Measurements from ENCODE around the gene METTL1.

Gene METTL1

GRCh38 chr12:57782243-57782607 is 10.3 kb upstream of the METTL1 start:
- Histone ChIP-seq H2BK15ac (ENCODE audit: low read length) (no peak overlapping the region), H3K4me1 (ENCODE audit: control insufficient read depth in 2 of 2, insufficient read depth in 1 of 2, low read depth in 1 of 2, low read length in 2 of 2) (peaks cover 3 to 6% of the 10 kb centered on the region in 2 donors), H2AK5ac (ENCODE audit: low read depth, low read length) (no peak overlapping the region), H3K27ac (replicated peaks; ENCODE audit: low read length) (no peak overlapping the region), H2BK120ac (ENCODE audit: low read depth, low read length) (no peak overlapping the region), H3K79me1 (ENCODE audit: low read depth, low read length) (peaks cover 4% of the 10 kb centered on the region), H3K27me3 (ENCODE audit: control insufficient read depth in 3 of 3, insufficient read depth in 3 of 3, low read depth in 1 of 3, low read length in 3 of 3) (no peaks in the 10 kb centered on the region), H2AFZ (ENCODE audit: low read length) (peak overlapping the region; percentile 83), H3K14ac (ENCODE audit: low read length) (no peak overlapping the region), H3K9ac (ENCODE audit: low read depth, low read length, poor library complexity) (no peak overlapping the region), H3K9me3 (replicated peaks in 1 of 2; ENCODE audit: control insufficient read depth in 2 of 2, insufficient read depth in 1 of 2, low read depth in 1 of 2, low read length in 2 of 2) (no peaks in the 10 kb centered on the region), H3K18ac (ENCODE audit: low read length) (no peak overlapping the region), H3K36me3 (replicated peaks in 1 of 2; ENCODE audit: control insufficient read depth in 2 of 2, insufficient read depth in 2 of 2, low read length in 2 of 2) (peaks cover 12 to 46% of the 10 kb centered on the region in 2 donors), H3K4me2 (ENCODE audit: insufficient read depth, low read length, poor library complexity, severe bottlenecking) (no peak overlapping the region), H3K4ac (ENCODE audit: low read length) (no peak overlapping the region), H4K91ac (ENCODE audit: low read depth, low read length, poor library complexity) (no peak overlapping the region), H2BK12ac (ENCODE audit: low read length) (no peak overlapping the region), H3K23ac (ENCODE audit: low read depth, low read length, poor library complexity) (no peak overlapping the region), H4K8ac (ENCODE audit: low read depth, low read length) (no peak overlapping the region), H3K4me3 (ENCODE audit: low read length in 2 of 2) (peak overlapping the region in 1 of 2 donors; percentile 90), H2BK5ac (ENCODE audit: low read length) (no peak overlapping the region)
- no peak for DNase-seq (ENCODE audit: low spot score)
- no CpG with 5 or more reads among the region's 4 CpGs for WGBS, 2 donors (ENCODE audit: extremely low coverage in 2 of 2, insufficient read length in 2 of 2, insufficient replicate concordance in 1 of 2)

GRCh38 chr12:57781801-57782200 is 9.9 kb upstream of the METTL1 start:
- H3K14ac ChIP-seq (ENCODE audit: low read length), result no peak overlapping the region
- H2BK15ac ChIP-seq (ENCODE audit: low read length), result no peak overlapping the region
- no peak overlapping the region for H4K8ac ChIP-seq (ENCODE audit: low read depth, low read length)
- H4K91ac ChIP-seq (ENCODE audit: low read depth, low read length, poor library complexity), result no peak overlapping the region
- H3K4me3 ChIP-seq (ENCODE audit: low read length in 2 of 2), result no peak overlapping the region
- peaks cover 10 to 42% of the 10 kb centered on the region in 2 donors for H3K36me3 ChIP-seq (replicated peaks in 1 of 2; ENCODE audit: control insufficient read depth in 2 of 2, insufficient read depth in 2 of 2, low read length in 2 of 2)
- WGBS, 2 donors (ENCODE audit: extremely low coverage in 2 of 2, insufficient read length in 2 of 2, insufficient replicate concordance in 1 of 2), result no CpG with 5 or more reads among the region's 2 CpGs
- H3K4ac ChIP-seq (ENCODE audit: low read length), result no peak overlapping the region
- H3K4me1 ChIP-seq (ENCODE audit: control insufficient read depth in 2 of 2, insufficient read depth in 1 of 2, low read depth in 1 of 2, low read length in 2 of 2), result peaks cover 3 to 6% of the 10 kb centered on the region in 2 donors
- no peaks in the 10 kb centered on the region for H3K27me3 ChIP-seq (ENCODE audit: control insufficient read depth in 3 of 3, insufficient read depth in 3 of 3, low read depth in 1 of 3, low read length in 3 of 3)
- peak overlapping the region; percentile 83 for H2AFZ ChIP-seq (ENCODE audit: low read length)
- H3K9ac ChIP-seq (ENCODE audit: low read depth, low read length, poor library complexity), result no peak overlapping the region
- no peak overlapping the region for H2BK12ac ChIP-seq (ENCODE audit: low read length)
- no peak overlapping the region for H3K18ac ChIP-seq (ENCODE audit: low read length)
- H3K27ac ChIP-seq (replicated peaks; ENCODE audit: low read length), result no peak overlapping the region
- no peak for DNase-seq (ENCODE audit: low spot score)
- H2BK120ac ChIP-seq (ENCODE audit: low read depth, low read length), result no peak overlapping the region
- H3K23ac ChIP-seq (ENCODE audit: low read depth, low read length, poor library complexity), result no peak overlapping the region
- H3K79me1 ChIP-seq (ENCODE audit: low read depth, low read length), result peaks cover 4% of the 10 kb centered on the region
- no peak overlapping the region for H2AK5ac ChIP-seq (ENCODE audit: low read depth, low read length)
- H3K9me3 ChIP-seq (replicated peaks in 1 of 2; ENCODE audit: control insufficient read depth in 2 of 2, insufficient read depth in 1 of 2, low read depth in 1 of 2, low read length in 2 of 2), result no peaks in the 10 kb centered on the region
- no peak overlapping the region for H3K4me2 ChIP-seq (ENCODE audit: insufficient read depth, low read length, poor library complexity, severe bottlenecking)
- H2BK5ac ChIP-seq (ENCODE audit: low read length), result no peak overlapping the region

GRCh38 chr12:57781244-57781643 is 9.3 kb upstream of the METTL1 start:
- no peak overlapping the region for H3K27ac ChIP-seq (replicated peaks; ENCODE audit: low read length)
- H3K79me1 ChIP-seq (ENCODE audit: low read depth, low read length), result peaks cover 4% of the 10 kb centered on the region
- no peak overlapping the region for H3K4me2 ChIP-seq (ENCODE audit: insufficient read depth, low read length, poor library complexity, severe bottlenecking)
- no peak overlapping the region for H4K8ac ChIP-seq (ENCODE audit: low read depth, low read length)
- no peak overlapping the region for H2BK5ac ChIP-seq (ENCODE audit: low read length)
- peaks cover 3 to 6% of the 10 kb centered on the region in 2 donors for H3K4me1 ChIP-seq (ENCODE audit: control insufficient read depth in 2 of 2, insufficient read depth in 1 of 2, low read depth in 1 of 2, low read length in 2 of 2)
- no peak overlapping the region for H3K23ac ChIP-seq (ENCODE audit: low read depth, low read length, poor library complexity)
- H3K9ac ChIP-seq (ENCODE audit: low read depth, low read length, poor library complexity), result no peak overlapping the region
- no peaks in the 10 kb centered on the region for H3K27me3 ChIP-seq (ENCODE audit: control insufficient read depth in 3 of 3, insufficient read depth in 3 of 3, low read depth in 1 of 3, low read length in 3 of 3)
- no peak overlapping the region for H2BK12ac ChIP-seq (ENCODE audit: low read length)
- no peak overlapping the region for H2AK5ac ChIP-seq (ENCODE audit: low read depth, low read length)
- H3K4me3 ChIP-seq (ENCODE audit: low read length in 2 of 2), result no peak overlapping the region
- WGBS, 2 donors (ENCODE audit: extremely low coverage in 2 of 2, insufficient read length in 2 of 2, insufficient replicate concordance in 1 of 2), result no CpG with 5 or more reads among the region's 3 CpGs
- H3K4ac ChIP-seq (ENCODE audit: low read length), result no peak overlapping the region
- no peak overlapping the region for H3K14ac ChIP-seq (ENCODE audit: low read length)
- H2AFZ ChIP-seq (ENCODE audit: low read length), result no peak overlapping the region
- H3K9me3 ChIP-seq (replicated peaks in 1 of 2; ENCODE audit: control insufficient read depth in 2 of 2, insufficient read depth in 1 of 2, low read depth in 1 of 2, low read length in 2 of 2), result no peaks in the 10 kb centered on the region
- H2BK120ac ChIP-seq (ENCODE audit: low read depth, low read length), result no peak overlapping the region
- H3K36me3 ChIP-seq (replicated peaks in 1 of 2; ENCODE audit: control insufficient read depth in 2 of 2, insufficient read depth in 2 of 2, low read length in 2 of 2), result peaks cover 7 to 38% of the 10 kb centered on the region in 2 donors
- no peak overlapping the region for H2BK15ac ChIP-seq (ENCODE audit: low read length)
- no peak overlapping the region for H3K18ac ChIP-seq (ENCODE audit: low read length)
- H4K91ac ChIP-seq (ENCODE audit: low read depth, low read length, poor library complexity), result no peak overlapping the region
- no peak for DNase-seq (ENCODE audit: low spot score)

- no peak for DNase-seq (ENCODE audit: low spot score)
- no peak overlapping the region for H3K23ac ChIP-seq (ENCODE audit: low read depth, low read length, poor library complexity)
- H3K36me3 ChIP-seq (replicated peaks in 1 of 2; ENCODE audit: control insufficient read depth in 2 of 2, insufficient read depth in 2 of 2, low read length in 2 of 2), result peaks cover 2 to 37% of the 10 kb centered on the region in 2 donors
- no peak overlapping the region for H2AFZ ChIP-seq (ENCODE audit: low read length)
- H2AK5ac ChIP-seq (ENCODE audit: low read depth, low read length), result no peak overlapping the region
- no peak overlapping the region for H3K14ac ChIP-seq (ENCODE audit: low read length)
- no peak overlapping the region for H4K91ac ChIP-seq (ENCODE audit: low read depth, low read length, poor library complexity)
- H3K27ac ChIP-seq (replicated peaks; ENCODE audit: low read length), result no peak overlapping the region
- peaks cover 3 to 6% of the 10 kb centered on the region in 2 donors for H3K4me1 ChIP-seq (ENCODE audit: control insufficient read depth in 2 of 2, insufficient read depth in 1 of 2, low read depth in 1 of 2, low read length in 2 of 2)
- no peak overlapping the region for H4K8ac ChIP-seq (ENCODE audit: low read depth, low read length)
- no peak overlapping the region for H3K4me2 ChIP-seq (ENCODE audit: insufficient read depth, low read length, poor library complexity, severe bottlenecking)
- H3K79me1 ChIP-seq (ENCODE audit: low read depth, low read length), result peaks cover 4% of the 10 kb centered on the region
- H3K27me3 ChIP-seq (ENCODE audit: control insufficient read depth in 3 of 3, insufficient read depth in 3 of 3, low read depth in 1 of 3, low read length in 3 of 3), result no peaks in the 10 kb centered on the region
- no peak overlapping the region for H3K18ac ChIP-seq (ENCODE audit: low read length)
- no peak overlapping the region for H2BK15ac ChIP-seq (ENCODE audit: low read length)
- no peaks in the 10 kb centered on the region for H3K9me3 ChIP-seq (replicated peaks in 1 of 2; ENCODE audit: control insufficient read depth in 2 of 2, insufficient read depth in 1 of 2, low read depth in 1 of 2, low read length in 2 of 2)
- no CpG with 5 or more reads among the region's 4 CpGs for WGBS, 2 donors (ENCODE audit: extremely low coverage in 2 of 2, insufficient read length in 2 of 2, insufficient replicate concordance in 1 of 2)
- H2BK120ac ChIP-seq (ENCODE audit: low read depth, low read length), result no peak overlapping the region
- no peak overlapping the region for H3K4me3 ChIP-seq (ENCODE audit: low read length in 2 of 2)
- H2BK12ac ChIP-seq (ENCODE audit: low read length), result no peak overlapping the region
- peak overlapping the region; percentile 60 for H3K9ac ChIP-seq (ENCODE audit: low read depth, low read length, poor library complexity)
- no peak overlapping the region for H3K4ac ChIP-seq (ENCODE audit: low read length)
- H2BK5ac ChIP-seq (ENCODE audit: low read length), result no peak overlapping the region
Observed at GRCh38 chr12:57780284-57780897, 8.5 kb upstream of the METTL1 start.
